ENCODE data around the gene CLDND1.

Gene CLDND1

DNA sequence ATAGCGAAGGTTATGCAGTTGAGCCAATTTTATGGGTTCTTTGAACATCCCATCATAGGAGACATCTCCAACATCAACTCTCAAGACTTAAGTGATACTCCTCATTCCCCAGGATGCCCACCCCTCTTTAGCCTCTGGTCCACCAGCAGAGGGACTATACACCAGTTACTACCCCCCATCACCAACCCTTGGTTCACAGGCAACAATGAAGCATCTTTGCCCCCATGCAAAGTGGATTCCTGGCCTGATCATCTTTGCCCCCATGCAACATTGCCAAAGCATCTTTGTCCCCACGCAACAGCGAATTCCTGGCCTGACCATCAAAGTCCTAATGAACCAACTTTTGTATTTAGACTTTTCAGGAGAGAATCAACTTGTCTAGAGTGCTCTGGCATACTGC is 28.1 kb upstream of the CLDND1 start:
- Histone ChIP-seq H2BK120ac (ENCODE audit: insufficient read depth, low read length, poor library complexity) (no peak overlapping the region), H4K91ac (ENCODE audit: low read depth, low read length) (no peak overlapping the region), H3K4me3 (ENCODE audit: low read depth, low read length) (no peak overlapping the region), H3K4me1 (ENCODE audit: control insufficient read depth in 1 of 2, insufficient read depth in 2 of 2, low read length in 2 of 2) (no peaks in the 10 kb centered on the region), H3K79me2 (ENCODE audit: control insufficient read depth, insufficient read depth, low read length, poor library complexity) (no peaks in the 10 kb centered on the region), H3K4ac (ENCODE audit: low read depth, low read length) (no peak overlapping the region), H3K79me1 (ENCODE audit: low read length) (no peaks in the 10 kb centered on the region), H2BK12ac (ENCODE audit: low read length) (no peak overlapping the region), H3K36me3 (ENCODE audit: control insufficient read depth in 1 of 2, insufficient read depth in 2 of 2, low read length in 2 of 2) (no peaks in the 10 kb centered on the region), H3K27me3 (ENCODE audit: insufficient read depth, low read length) (no peaks in the 10 kb centered on the region), H3K27ac (ENCODE audit: low read depth, low read length) (no peak overlapping the region), H3K23ac (ENCODE audit: low read length) (no peak overlapping the region), H3K18ac (ENCODE audit: low read length) (no peak overlapping the region), H3K9ac (ENCODE audit: low read length) (no peak overlapping the region), H4K12ac (ENCODE audit: low read depth, low read length) (no peak overlapping the region), H3K9me3 (ENCODE audit: insufficient read depth, low read depth, low read length) (no peaks in the 10 kb centered on the region), H2AK5ac (ENCODE audit: low read length) (no peak overlapping the region), H3K4me2 (ENCODE audit: low read length) (no peak overlapping the region), H2BK5ac (ENCODE audit: low read depth, low read length, poor library complexity) (no peak overlapping the region), H3K14ac (ENCODE audit: low read length) (no peak overlapping the region), H2AFZ (ENCODE audit: insufficient read depth, low read length, poor library complexity) (no peak overlapping the region), H4K8ac (ENCODE audit: low read depth, low read length) (no peak overlapping the region)
- no CpG with 5 or more reads among the region's 3 CpGs for WGBS (ENCODE audit: extremely low coverage, insufficient coverage, insufficient read length)
- no peak for DNase-seq

DNA sequence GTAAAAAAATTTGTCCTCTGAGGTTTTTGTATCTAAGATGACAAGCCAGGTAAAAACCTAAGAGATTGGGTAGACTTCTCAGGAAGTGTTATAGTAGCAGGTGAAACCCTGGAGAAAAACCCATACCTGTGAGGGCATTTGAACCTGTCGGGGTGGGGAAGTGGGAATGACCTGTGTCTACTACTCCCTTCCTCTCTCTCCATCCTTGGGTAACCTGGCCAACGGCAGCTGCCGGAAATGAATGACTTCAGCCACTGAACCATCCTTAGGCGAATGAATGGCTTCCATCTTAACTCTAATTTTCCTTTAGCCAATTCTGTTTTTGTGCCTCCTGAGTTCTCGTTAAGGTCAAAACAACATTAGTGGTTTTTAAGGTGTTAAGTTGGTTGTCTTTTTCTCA is 25.8 kb upstream of the CLDND1 start:
- Histone ChIP-seq H3K4me3 (ENCODE audit: low read depth, low read length) (no peak overlapping the region), H2BK120ac (ENCODE audit: insufficient read depth, low read length, poor library complexity) (no peak overlapping the region), H3K14ac (ENCODE audit: low read length) (no peak overlapping the region), H4K8ac (ENCODE audit: low read depth, low read length) (no peak overlapping the region), H2AK5ac (ENCODE audit: low read length) (no peak overlapping the region), H3K4ac (ENCODE audit: low read depth, low read length) (no peak overlapping the region), H3K79me2 (ENCODE audit: control insufficient read depth, insufficient read depth, low read length, poor library complexity) (no peaks in the 10 kb centered on the region), H3K4me1 (ENCODE audit: control insufficient read depth in 1 of 2, insufficient read depth in 2 of 2, low read length in 2 of 2) (no peaks in the 10 kb centered on the region), H3K4me2 (ENCODE audit: low read length) (no peak overlapping the region), H3K18ac (ENCODE audit: low read length) (no peak overlapping the region), H2BK12ac (ENCODE audit: low read length) (no peak overlapping the region), H3K27ac (ENCODE audit: low read depth, low read length) (no peak overlapping the region), H4K91ac (ENCODE audit: low read depth, low read length) (no peak overlapping the region), H4K12ac (ENCODE audit: low read depth, low read length) (no peak overlapping the region), H2AFZ (ENCODE audit: insufficient read depth, low read length, poor library complexity) (no peak overlapping the region), H3K9ac (ENCODE audit: low read length) (no peak overlapping the region), H3K36me3 (ENCODE audit: control insufficient read depth in 1 of 2, insufficient read depth in 2 of 2, low read length in 2 of 2) (no peaks in the 10 kb centered on the region), H3K23ac (ENCODE audit: low read length) (no peak overlapping the region), H3K79me1 (ENCODE audit: low read length) (no peaks in the 10 kb centered on the region), H3K27me3 (ENCODE audit: insufficient read depth, low read length) (no peaks in the 10 kb centered on the region), H2BK5ac (ENCODE audit: low read depth, low read length, poor library complexity) (no peak overlapping the region), H3K9me3 (ENCODE audit: insufficient read depth, low read depth, low read length) (no peaks in the 10 kb centered on the region)
- no CpG with 5 or more reads among the region's 5 CpGs for WGBS (ENCODE audit: extremely low coverage, insufficient coverage, insufficient read length)
- DNase-seq = no peak

DNA sequence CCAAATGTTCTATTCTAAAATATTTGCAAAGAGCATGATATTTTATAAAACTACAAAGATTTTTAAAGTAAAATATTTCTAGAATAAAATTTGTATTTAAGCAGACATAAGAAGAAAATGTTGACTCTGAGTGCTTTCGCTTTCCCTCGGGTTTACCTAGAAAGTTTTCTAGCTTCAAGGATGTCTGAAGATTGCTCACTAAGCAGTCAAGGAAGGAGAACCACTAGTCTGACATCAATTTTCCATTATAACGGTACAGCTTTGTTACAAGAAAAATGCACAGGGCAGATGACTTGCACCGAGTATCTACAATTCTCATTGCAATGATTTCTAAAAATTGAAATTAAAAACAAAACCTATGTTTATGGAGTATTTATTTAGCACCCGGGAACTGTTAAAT is 23.2 kb upstream of the CLDND1 start:
- no CpG with 5 or more reads among the region's 5 CpGs for WGBS (ENCODE audit: extremely low coverage, insufficient coverage, insufficient read length)

DNA sequence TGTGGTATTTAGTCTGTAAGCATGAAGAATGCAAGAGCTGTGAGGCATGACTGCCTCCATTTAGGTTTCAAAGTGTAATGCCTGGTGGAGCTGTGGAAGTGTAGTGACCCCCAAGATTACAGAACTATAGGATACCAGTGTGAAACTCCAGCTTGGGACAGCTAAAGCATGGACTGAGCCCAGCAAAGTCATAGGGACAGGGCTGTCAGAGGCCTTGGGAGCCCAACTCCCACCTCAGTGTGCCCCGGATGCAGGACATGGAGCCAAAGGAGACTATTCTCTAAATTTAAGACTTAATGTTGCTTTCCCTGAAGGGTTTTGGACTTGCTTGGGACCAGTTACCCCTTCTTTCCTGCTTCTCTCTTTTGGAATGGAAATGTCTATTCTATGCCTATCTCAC is 19.9 kb upstream of the CLDND1 start:
- Histone ChIP-seq H2BK5ac (ENCODE audit: low read depth, low read length, poor library complexity) (no peak overlapping the region), H3K27me3 (ENCODE audit: insufficient read depth, low read length) (no peaks in the 10 kb centered on the region), H3K27ac (ENCODE audit: low read depth, low read length) (no peak overlapping the region), H3K23ac (ENCODE audit: low read length) (no peak overlapping the region), H4K12ac (ENCODE audit: low read depth, low read length) (no peak overlapping the region), H3K79me2 (ENCODE audit: control insufficient read depth, insufficient read depth, low read length, poor library complexity) (no peaks in the 10 kb centered on the region), H3K79me1 (ENCODE audit: low read length) (no peaks in the 10 kb centered on the region), H3K14ac (ENCODE audit: low read length) (no peak overlapping the region), H2AK5ac (ENCODE audit: low read length) (no peak overlapping the region), H3K18ac (ENCODE audit: low read length) (no peak overlapping the region), H3K4me2 (ENCODE audit: low read length) (no peak overlapping the region), H3K4ac (ENCODE audit: low read depth, low read length) (no peak overlapping the region), H3K4me3 (ENCODE audit: low read depth, low read length) (no peak overlapping the region), H4K8ac (ENCODE audit: low read depth, low read length) (no peak overlapping the region), H2BK12ac (ENCODE audit: low read length) (no peak overlapping the region), H3K9ac (ENCODE audit: low read length) (no peak overlapping the region), H3K36me3 (ENCODE audit: control insufficient read depth in 1 of 2, insufficient read depth in 2 of 2, low read length in 2 of 2) (no peaks in the 10 kb centered on the region), H4K91ac (ENCODE audit: low read depth, low read length) (no peak overlapping the region), H2BK120ac (ENCODE audit: insufficient read depth, low read length, poor library complexity) (no peak overlapping the region), H3K4me1 (ENCODE audit: control insufficient read depth in 1 of 2, insufficient read depth in 2 of 2, low read length in 2 of 2) (no peaks in the 10 kb centered on the region), H3K9me3 (ENCODE audit: insufficient read depth, low read depth, low read length) (no peaks in the 10 kb centered on the region), H2AFZ (ENCODE audit: insufficient read depth, low read length, poor library complexity) (no peak overlapping the region)
- no peak for DNase-seq
- no CpG with 5 or more reads among the region's 1 CpG for WGBS (ENCODE audit: extremely low coverage, insufficient coverage, insufficient read length)

More for the DNA sequence above, 23.2 kb upstream of the CLDND1 start:
- no peaks in the 10 kb centered on the region for H3K79me2 ChIP-seq (ENCODE audit: control insufficient read depth, insufficient read depth, low read length, poor library complexity)
- no peaks in the 10 kb centered on the region for H3K4me1 ChIP-seq (ENCODE audit: control insufficient read depth in 1 of 2, insufficient read depth in 2 of 2, low read length in 2 of 2)
- no peak overlapping the region for H3K27ac ChIP-seq (ENCODE audit: low read depth, low read length)
- H2BK120ac ChIP-seq (ENCODE audit: insufficient read depth, low read length, poor library complexity) = no peak overlapping the region
- no peak overlapping the region for H3K4me3 ChIP-seq (ENCODE audit: low read depth, low read length)
- no peaks in the 10 kb centered on the region for H3K36me3 ChIP-seq (ENCODE audit: control insufficient read depth in 1 of 2, insufficient read depth in 2 of 2, low read length in 2 of 2)
- no peak overlapping the region for H3K18ac ChIP-seq (ENCODE audit: low read length)
- no peak overlapping the region for H3K4me2 ChIP-seq (ENCODE audit: low read length)
- no peaks in the 10 kb centered on the region for H3K9me3 ChIP-seq (ENCODE audit: insufficient read depth, low read depth, low read length)
- DNase-seq = no peak
- H2AK5ac ChIP-seq (ENCODE audit: low read length) = no peak overlapping the region
- H3K4ac ChIP-seq (ENCODE audit: low read depth, low read length) = no peak overlapping the region
- H3K79me1 ChIP-seq (ENCODE audit: low read length) = no peaks in the 10 kb centered on the region
- H4K91ac ChIP-seq (ENCODE audit: low read depth, low read length) = no peak overlapping the region
- H3K23ac ChIP-seq (ENCODE audit: low read length) = no peak overlapping the region
- H3K27me3 ChIP-seq (ENCODE audit: insufficient read depth, low read length) = no peaks in the 10 kb centered on the region
- H2BK5ac ChIP-seq (ENCODE audit: low read depth, low read length, poor library complexity) = no peak overlapping the region
- no peak overlapping the region for H2AFZ ChIP-seq (ENCODE audit: insufficient read depth, low read length, poor library complexity)
- H3K9ac ChIP-seq (ENCODE audit: low read length) = no peak overlapping the region
- no peak overlapping the region for H3K14ac ChIP-seq (ENCODE audit: low read length)
- no peak overlapping the region for H4K12ac ChIP-seq (ENCODE audit: low read depth, low read length)
- H4K8ac ChIP-seq (ENCODE audit: low read depth, low read length) = no peak overlapping the region
- no peak overlapping the region for H2BK12ac ChIP-seq (ENCODE audit: low read length)

Data from trophoblast cell (in vitro differentiated cells and primary cell).